ENCODE measurements around the gene ST7L.
"Not testable (repeated sequence)": the region's sequence is repeated elsewhere in the genome, so short reads cannot be mapped to it uniquely, and the experiment has no call there.

ST7L gene, protein sequence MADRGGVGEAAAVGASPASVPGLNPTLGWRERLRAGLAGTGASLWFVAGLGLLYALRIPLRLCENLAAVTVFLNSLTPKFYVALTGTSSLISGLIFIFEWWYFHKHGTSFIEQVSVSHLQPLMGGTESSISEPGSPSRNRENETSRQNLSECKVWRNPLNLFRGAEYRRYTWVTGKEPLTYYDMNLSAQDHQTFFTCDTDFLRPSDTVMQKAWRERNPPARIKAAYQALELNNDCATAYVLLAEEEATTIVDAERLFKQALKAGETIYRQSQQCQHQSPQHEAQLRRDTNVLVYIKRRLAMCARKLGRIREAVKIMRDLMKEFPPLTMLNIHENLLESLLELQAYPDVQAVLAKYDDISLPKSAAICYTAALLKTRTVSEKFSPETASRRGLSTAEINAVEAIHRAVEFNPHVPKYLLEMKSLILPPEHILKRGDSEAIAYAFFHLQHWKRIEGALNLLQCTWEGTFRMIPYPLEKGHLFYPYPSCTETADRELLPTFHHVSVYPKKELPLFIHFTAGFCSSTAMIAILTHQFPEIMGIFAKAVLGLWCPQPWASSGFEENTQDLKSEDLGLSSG

DNA sequence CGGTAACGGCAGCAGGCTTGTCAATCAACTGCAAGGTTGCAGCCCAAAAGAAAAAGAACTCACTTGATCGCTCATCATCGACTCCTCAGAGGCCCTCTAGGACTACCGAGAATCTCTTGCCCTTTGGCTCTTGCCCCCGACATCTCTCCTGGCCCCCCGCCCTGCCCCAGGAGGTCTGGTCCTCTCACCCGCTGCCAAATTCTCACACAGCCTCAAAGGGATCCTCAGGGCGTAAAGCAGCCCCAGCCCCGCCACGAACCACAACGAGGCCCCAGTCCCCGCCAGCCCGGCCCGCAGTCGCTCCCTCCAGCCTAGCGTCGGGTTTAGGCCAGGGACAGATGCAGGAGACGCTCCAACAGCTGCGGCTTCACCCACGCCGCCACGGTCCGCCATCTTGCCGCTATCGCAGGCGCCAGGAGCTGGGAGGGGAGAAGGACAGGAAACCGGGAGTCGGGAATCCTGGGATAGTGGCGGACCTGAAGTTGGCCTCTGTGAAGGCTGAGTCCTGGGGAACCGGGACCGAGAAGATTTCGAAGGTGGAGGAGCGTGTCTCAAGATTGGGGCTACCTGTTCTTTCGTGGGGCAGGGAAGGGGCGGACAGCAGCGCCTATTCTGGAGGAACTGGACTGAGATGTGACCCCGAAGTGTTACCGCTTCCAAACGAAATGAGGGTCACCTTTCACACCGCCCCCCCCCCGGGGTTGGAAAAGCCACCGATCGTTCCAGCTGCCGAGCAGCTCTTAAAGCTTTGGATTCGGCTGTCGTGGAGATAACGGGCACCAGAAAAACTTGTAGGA, at the start of gene ST7L:
TSS of gene ST7L (minus strand) at position 421 of the 797 bp plus-strand sequence. CDS start at position 393, 28 bp downstream.
- DNase-seq = peak; percentile 36

- no peak for DNase-seq
Measured at GRCh38 chr1:112666946-112667345, 48.0 kb upstream of the ST7L start.

DNA sequence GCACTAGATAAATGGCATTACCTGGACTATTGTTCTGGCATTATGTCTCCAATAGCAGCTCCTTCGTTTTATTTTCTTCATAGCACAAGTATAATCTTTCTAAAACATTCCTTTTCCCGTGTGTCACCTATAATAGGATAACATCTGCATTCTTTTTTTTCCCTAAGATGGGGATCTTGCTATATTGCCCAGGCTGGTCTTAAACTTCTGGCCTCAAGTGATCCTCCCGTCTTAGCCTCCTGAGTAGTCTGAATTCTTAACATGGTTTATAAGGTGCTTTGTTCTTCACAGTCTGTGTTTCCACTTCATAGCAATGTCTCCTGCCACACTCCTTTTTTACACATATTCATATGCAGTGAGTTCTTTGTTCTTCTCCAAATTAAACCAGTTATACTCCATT, 46.9 kb upstream of the ST7L start:
- no peak for DNase-seq

DNA sequence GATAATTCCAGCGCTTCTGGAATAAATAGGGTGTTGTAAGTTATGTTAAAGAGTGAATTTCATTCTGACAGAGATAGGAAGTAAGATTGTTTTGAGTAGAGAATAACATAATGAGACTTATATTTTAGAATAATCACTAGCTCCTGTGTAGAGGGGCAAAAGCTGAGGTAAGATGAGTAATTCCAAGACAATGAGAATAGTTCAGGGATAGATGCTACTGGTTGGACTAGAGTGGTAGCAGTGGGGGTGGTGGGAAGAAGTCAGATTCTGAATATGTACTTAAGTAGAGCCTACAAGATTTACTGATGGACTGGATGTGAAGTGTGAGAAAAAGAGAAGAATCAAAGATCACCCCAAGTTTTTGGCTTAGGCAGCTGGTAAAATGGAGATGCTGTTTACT, 32.3 kb upstream of the ST7L start:
- no peak for DNase-seq

- no peak for DNase-seq
Measured at GRCh38 chr1:112646225-112646624, 27.3 kb upstream of the ST7L start.

- no peak for DNase-seq
Measured at GRCh38 chr1:112643080-112643479, 24.1 kb upstream of the ST7L start.

DNA sequence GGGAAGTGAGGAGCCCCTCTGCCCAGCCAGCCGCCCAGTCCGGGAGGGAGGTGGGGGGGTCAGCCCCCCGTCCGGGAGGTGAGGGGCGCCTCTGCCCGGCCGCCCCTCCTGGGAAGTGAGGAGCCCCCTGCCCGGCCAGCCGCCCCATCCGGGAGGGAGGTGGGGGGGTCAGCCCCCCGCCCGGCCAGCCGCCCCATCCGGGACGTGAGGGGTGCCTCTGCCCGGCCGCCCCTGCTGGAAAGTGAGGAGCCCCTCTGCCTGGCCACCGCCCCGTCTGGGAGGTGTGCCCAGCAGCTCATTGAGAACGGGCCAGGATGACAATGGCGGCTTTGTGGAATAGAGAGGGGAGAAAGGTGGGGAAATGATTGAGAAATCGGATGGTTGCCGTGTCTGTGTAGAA, 21.5 kb upstream of the ST7L start:
- DNase-seq = not testable (repeated sequence)

DNA sequence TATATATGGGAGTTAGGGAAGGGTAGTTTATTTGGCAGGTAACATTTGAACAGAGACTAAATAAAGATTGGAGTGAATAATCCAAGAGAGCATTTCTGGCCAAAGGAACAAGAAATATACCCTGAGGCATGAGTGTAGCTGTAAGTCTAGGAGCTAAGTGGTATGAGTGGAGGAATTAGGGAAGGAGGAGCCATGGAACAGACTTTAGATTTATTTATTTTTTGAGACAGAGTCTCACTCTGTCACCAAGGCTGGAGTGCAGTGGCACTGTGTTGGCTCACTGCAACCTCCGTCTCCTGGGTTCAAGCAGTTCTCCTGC, 19.1 kb upstream of the ST7L start:
- no peak for DNase-seq

DNA sequence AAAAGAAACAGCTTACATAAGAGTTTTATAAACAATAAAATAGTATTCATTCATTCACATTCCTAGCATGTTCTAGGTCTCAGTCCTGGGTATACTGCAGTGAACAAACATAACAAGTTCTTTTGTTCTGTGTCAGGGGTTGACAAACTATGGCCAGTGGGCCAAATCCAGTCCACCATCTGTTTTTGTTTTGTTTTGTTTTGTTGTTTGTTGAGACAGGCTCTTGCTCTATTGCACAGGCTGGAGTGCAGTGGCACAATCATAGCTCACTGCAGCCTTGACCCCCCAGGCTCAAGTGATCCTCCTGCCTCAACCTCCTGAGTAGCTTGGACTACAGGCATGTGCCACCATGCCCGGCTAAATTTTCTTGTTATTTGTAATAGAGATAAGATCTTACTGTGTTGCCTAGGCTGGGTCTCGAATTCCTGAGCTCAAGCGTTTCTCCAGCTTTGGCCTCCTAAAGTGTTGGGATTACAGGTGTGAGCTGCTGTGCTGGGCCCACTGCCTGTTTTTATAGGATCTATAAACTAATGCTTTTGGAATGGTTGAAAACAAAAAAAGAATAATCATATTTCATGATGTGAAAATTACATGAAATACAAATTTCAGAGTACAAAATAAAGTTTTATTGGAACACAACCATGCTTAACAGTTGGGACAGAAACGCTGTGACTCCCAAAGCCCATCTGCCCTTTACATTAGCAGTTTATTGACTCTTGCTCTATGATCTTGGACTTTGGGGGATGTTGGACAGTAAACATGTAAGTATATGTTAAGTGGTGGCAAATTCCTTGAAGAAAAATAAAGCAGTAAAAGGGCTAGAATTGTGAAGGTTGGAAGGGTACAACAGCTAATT, 18.5 kb upstream of the ST7L start:
- no peak for DNase-seq

GRCh38 chr1:112636597-112637253, 17.8 kb upstream of the ST7L start:
- DNase-seq = no peak

DNA sequence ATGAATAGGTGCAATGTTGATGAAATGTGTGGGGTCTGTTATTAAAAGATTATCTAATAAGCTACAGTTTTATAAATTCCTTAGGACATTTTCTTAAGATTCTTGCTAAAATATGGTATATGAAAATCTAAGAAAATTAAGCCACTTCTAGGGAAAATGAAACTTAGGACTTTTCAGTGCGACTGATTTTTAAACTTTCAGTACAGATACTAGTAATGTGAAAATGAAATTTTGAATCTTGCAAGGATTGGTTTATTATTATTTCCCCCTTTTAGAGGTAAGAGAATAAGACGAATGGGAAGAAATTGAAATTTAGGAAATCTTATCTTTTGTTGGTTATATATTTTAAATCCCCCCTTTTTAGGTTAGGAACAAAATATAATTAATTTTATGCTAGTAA, 17.1 kb upstream of the ST7L start:
- no peak for DNase-seq

- DNase-seq = no peak
Measured at GRCh38 chr1:112634367-112634766, 15.4 kb upstream of the ST7L start.

GRCh38 chr1:112633628-112634027, 14.7 kb upstream of the ST7L start:
- no peak for DNase-seq

DNA sequence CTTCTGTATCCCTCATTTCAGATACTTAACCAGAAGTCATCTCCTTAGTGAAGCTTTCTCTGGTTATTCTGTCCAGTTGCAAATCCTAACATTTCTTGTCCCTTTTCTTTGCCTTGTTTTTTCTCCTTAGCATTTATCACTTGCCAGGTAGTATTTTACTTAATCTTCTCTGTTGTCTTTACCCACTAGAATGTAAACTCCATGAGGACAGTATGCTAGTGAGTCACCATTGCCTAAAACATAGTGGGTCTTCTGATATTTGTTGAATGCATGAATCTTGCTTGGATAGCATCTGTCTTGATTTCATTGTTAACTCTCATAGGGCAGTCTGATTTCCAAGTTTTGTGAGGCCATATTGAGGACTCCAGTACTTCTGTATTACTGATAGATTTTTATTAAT, 10.3 kb upstream of the ST7L start:
- DNase-seq = no peak

GRCh38 chr1:112628516-112628915, 9.6 kb upstream of the ST7L start:
- no peak for DNase-seq

DNA sequence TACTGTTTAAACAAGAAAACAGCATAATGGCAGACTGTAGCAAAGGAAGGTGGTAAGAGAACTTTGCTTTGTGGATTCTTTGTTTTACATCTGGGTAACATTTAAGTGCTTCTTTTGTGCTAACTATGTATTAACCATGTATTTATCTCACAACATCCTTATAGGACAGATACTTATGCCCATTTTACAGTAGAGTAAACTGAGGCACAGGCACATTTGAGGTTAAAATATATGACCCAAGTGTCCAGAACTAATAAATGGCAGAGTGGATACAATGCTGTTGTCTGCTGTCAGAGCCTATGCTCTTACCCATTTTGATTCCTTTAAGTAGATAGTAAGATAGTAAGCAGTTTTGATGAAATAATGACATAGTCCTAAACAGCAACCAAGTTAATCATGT, 7.9 kb upstream of the ST7L start:
- no peak for DNase-seq

DNA sequence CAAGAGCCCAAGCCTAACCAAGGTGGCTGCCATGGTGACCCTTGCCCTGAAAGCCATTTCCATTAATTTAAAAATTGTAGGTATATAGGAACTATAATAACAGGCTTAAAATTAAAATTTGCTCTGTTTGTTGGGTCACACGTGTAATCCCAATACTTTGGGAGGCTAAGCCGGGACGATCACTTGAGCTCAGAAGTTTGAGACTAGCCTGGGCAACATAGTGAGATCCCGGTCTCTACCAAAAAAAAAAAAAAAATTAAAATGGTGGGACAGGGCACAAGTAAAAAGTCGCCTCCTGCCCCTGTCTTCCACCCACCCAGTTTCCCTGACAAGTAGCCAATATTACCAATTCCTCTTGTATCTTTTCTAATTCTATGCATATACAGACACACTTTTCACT, 7.3 kb upstream of the ST7L start:
- DNase-seq = no peak

GRCh38 chr1:112625696-112626095, 6.8 kb upstream of the ST7L start:
- DNase-seq = no peak

GRCh38 chr1:112624493-112624892, 5.6 kb upstream of the ST7L start:
- DNase-seq = not testable (repeated sequence)

- DNase-seq = no peak
Measured at GRCh38 chr1:112620377-112620695, 1.4 kb upstream of the ST7L start.

GRCh38 chr1:112619518-112620376, 806 bp upstream of the ST7L start, which contains the start of gene CAPZA1:
Gene CAPZA1, plus strand, starts transcription at chr1:112619832. Its CDS starts 13 bp downstream, at chr1:112619845.
- peak; percentile 70 for DNase-seq

Measured in NCI-H748 treated with DMSO at 0.1 percent for 48 hours (cell line).